Stimulated activated CD8-positive, alpha-beta memory T cell treated with anti-CD3 and anti-CD28 coated beads, Interleukin-15, amount 100 ng/mL, for 24 hours (primary cell): ENCODE data around the gene CHST13.
"Not testable (repeated sequence)": the region's sequence is repeated elsewhere in the genome, so short reads cannot be mapped to it uniquely, and the experiment has no call there.

Source experiments
- DNase-seq: peaks from one replicate; pipeline ENCODE4 v3.0.0-alpha.2; 2020; ENCODE audit warnings: low read depth

The CHST13 gene

GRCh38 chr3:126555795-126556636 is 32.1 kb downstream of the CHST13 start:
- no peak for DNase-seq

DNA sequence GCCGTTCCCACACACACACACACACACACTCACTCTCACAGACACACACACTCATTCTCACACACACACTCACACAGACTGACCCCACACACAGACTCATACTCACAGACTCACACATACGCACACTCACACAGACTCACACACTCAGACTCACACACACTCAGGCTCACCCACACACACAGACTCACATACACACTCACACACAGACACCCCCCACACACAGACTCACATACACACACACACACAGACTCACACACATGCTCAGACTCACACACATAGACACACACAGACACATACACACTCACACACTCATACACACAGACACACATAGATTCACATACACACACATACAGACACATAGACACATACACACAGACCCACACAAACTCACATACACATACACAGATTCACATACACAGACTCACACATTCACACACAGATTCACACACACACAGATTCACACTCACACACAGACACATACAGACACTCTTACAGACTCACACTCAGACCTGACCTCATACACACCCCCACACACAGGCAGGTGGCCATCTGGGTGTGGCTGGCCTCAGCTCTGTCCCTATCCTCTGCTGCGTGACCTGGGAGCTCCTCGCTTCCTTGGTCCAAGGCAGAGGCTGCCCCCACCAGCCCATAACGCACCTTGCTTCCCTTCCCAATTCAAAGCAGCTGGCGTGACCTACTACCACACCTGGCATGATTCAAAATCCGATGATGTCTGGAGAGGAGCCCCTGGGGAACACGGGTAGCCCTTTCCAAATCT is 32.9 kb downstream of the CHST13 start:
- DNase-seq = no peak

DNA sequence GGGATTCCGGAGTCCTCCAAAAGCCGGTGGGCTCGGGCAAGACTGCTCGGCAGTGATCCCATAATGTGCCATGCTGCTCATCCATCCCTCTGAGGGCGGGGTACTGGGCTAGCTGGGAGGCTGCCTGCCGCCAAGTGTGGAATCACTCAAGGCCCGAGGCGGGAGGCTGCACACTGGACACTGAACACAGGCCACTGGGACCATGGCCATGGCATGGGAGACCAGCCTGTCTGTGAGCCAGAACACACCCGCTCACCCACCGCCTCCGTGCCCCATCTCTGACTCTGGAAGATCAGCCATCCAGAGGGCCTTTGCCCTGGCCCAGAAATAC is 33.4 kb downstream of the CHST13 start:
- no peak for DNase-seq

GRCh38 chr3:126557761-126558160 is 33.8 kb downstream of the CHST13 start:
- no peak for DNase-seq

- no peak for DNase-seq
Observed at GRCh38 chr3:126558336-126559071, 34.5 kb downstream of the CHST13 start, which contains the start of gene C3orf22. Gene C3orf22, minus strand, starts transcription at chr3:126558932. Its CDS starts 5,542 bp downstream, at chr3:126553390.

- DNase-seq = no peak
Observed at GRCh38 chr3:126562737-126563276, 38.9 kb downstream of the CHST13 start.

DNA sequence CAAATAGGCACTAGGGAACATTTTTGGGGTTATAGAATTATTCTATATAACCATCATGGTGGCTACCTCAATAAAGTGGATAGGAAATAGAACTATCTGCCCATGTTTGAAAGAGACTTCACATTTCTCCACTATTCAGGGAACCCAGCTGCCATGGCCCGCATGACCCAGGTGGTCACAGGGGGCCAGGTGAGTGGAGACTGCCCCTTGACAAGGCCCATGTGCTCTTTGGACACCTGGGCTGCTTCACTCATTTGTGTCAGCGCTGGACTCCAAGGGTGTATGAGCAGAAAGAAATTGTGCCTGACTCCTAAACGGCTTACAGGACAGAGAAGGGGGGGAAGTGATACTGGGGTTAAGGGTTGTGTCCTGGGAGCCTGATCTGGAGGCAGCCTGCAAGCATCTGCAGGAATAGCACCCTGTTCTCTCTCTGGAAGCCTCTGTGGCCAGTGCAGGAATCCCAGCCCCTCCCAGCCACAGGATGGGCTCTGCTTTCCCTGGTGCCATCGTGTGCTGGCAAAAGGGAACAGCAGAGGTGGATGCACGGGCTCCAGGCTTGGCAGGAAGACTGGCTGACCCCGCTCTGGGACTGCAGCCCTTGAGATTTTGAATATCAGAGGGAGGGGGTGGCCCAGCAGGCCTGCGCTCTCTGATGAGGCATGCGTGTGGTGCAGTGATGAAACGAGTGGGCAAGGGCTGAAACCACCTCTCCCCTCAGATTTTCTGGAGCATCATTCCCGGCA is 43.9 kb downstream of the CHST13 start:
- no peak for DNase-seq

GRCh38 chr3:126568776-126569342 is 44.9 kb downstream of the CHST13 start:
- no peak for DNase-seq

- no peak for DNase-seq
Observed at GRCh38 chr3:126569390-126569975, 45.5 kb downstream of the CHST13 start.

- no peak for DNase-seq
Observed at GRCh38 chr3:126570103-126570541, 46.2 kb downstream of the CHST13 start.

GRCh38 chr3:126571078-126571477 is 47.1 kb downstream of the CHST13 start:
- DNase-seq = no peak

DNA sequence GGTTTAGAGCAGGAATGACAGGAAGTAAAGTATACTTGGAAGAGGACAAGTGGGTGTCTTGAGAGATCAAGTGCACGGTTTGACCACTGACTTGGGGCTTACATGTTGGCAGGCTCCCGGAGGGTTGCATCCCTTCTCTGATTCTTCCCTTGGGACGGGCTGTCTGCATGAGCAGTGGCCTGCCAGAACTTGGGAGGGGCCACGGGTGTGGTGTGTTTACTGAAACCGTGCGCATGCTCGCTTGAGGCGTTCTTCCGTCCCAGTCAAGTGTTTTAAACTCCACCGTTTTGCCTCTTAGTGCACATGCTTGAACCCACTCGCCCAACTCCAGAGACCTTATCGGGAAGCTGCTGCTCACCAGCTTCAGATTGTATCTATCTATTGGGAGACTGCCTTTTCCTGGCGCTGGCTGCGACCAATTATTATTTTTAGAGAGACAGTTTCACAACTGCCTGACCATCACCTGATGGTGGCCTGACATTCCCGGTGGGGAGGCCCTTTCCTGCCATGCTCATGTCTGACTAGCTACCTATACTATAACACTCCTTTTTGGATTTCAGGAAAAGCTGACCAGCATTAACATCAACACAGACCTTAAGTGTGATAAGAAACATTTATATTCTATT is 49.6 kb downstream of the CHST13 start:
- DNase-seq = no peak

GRCh38 chr3:126577261-126577660 is 53.3 kb downstream of the CHST13 start:
- no peak for DNase-seq

DNA sequence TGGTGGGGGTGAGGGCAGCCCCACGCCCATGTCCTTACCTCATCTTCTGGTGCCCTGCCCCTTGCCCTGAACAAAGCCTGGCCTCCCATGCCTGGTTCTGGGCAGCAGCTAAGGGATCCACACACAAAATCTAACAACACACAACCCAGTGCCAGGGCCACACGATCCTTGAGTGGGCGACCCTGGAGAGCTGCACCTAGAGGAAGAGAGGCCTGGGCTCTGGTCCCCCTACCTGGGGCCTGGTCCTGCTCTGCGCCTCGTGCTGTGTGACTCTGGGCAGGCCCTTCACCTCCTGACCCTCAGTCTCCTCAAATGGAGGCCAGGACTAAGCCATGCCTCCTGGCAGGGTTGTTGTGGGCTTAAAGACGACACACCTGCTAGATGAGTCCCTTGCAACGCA is 54.7 kb downstream of the CHST13 start:
- no peak for DNase-seq

GRCh38 chr3:126580746-126581145 is 56.8 kb downstream of the CHST13 start:
- DNase-seq = no peak

- DNase-seq = no peak
Observed at GRCh38 chr3:126581569-126581968, 57.6 kb downstream of the CHST13 start.

- no peak for DNase-seq
Observed at GRCh38 chr3:126582311-126582710, 58.4 kb downstream of the CHST13 start.

DNA sequence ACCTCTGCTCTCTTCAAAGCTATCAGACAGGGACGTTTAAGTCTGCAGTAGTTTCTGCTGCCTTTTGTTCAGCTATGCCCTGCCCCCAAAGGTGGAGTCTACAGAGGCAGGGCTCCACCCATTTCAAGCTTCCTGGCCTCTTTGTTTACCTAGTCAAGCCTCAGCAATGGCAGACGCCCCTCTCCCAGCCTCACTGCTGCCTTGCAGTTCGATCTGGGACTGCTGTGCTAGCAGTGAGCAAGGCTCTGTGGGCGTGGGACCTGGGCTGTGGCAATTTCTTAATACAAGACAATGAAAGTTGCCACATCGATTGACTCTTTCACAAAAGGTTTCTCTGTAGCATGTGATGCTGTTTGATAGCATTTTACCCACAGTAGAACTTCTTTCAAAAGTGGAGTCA is 67.6 kb downstream of the CHST13 start:
- not testable (repeated sequence) for DNase-seq
